Karpas-422 (cell line): ENCODE results near the gene DTNA. TPM values are rescaled to one million over a fixed set of nuclear protein-coding genes. Genes with fewer than 3 reads are reported as not detected.

ENCODE experiments used
- DNase-seq: peaks from one replicate; pipeline ENCODE4 v3.0.0-alpha.2; 2015
- H2AFZ ChIP-seq: fragments of 200-600 bp; sonication (generic); 2 replicates; pipeline ENCODE4 v1.6.1; 2014; ENCODE audit warnings: antibody characterized with exemption, low read length, mixed read lengths
- H3K27ac ChIP-seq: fragments of 200-600 bp; sonication (generic); 2 replicates; pipeline ENCODE4 v1.5.1; 2014; ENCODE audit warnings: mild to moderate bottlenecking, low read length, moderate library complexity
- H3K27me3 ChIP-seq: fragments of 200-600 bp; sonication (generic); 2 replicates; pipeline ENCODE4 v1.6.1; 2014; ENCODE audit warnings: low read length, mixed read lengths
- H3K36me3 ChIP-seq: fragments of 200-600 bp; sonication (generic); 2 replicates; pipeline ENCODE4 v1.6.1; 2014; ENCODE audit warnings: low read length, mixed read lengths; ENCODE audit not compliant: insufficient read depth
- H3K4me1 ChIP-seq: fragments of 200-600 bp; sonication (generic); 2 replicates; pipeline ENCODE4 v1.6.1; 2014; ENCODE audit warnings: mild to moderate bottlenecking, low read length, mixed read lengths
- H3K4me2 ChIP-seq: fragments of 200-600 bp; sonication (generic); 2 replicates; pipeline ENCODE4 v1.6.1; 2014; ENCODE audit warnings: low read length, low read depth, mild to moderate bottlenecking; ENCODE audit not compliant: poor library complexity, severe bottlenecking
- H3K4me3 ChIP-seq: fragments of 200-600 bp; sonication (generic); 2 replicates; pipeline ENCODE4 v1.5.1; 2014; ENCODE audit warnings: mild to moderate bottlenecking, antibody characterized with exemption, low read length, mixed read lengths
- H3K79me2 ChIP-seq: fragments of 200-600 bp; sonication (generic); 2 replicates; pipeline ENCODE4 v1.6.1; 2014; ENCODE audit warnings: mild to moderate bottlenecking, low read length, mixed read lengths
- H3K9ac ChIP-seq: fragments of 200-600 bp; sonication (generic); 2 replicates; pipeline ENCODE4 v1.6.0; 2014; ENCODE audit warnings: low read length
- H3K9me2 ChIP-seq: fragments of 200-600 bp; sonication (generic), shearing (Covaris generic); replicated peaks from 2 replicates; pipeline ENCODE4 v1.6.0; 2014; ENCODE audit warnings: mild to moderate bottlenecking, low read length, moderate library complexity; ENCODE audit not compliant: insufficient read depth
- H3K9me3 ChIP-seq: fragments of 300-700, 200-600 bp; sonication (generic); 2 replicates; pipeline ENCODE4 v1.6.1; 2014; ENCODE audit warnings: low read length, mixed read lengths
- H4K20me1 ChIP-seq: fragments of 200-600 bp; sonication (generic); 2 replicates; pipeline ENCODE4 v1.6.1; 2014; ENCODE audit warnings: mild to moderate bottlenecking, antibody characterized with exemption, low read length, low read depth; ENCODE audit not compliant: insufficient read depth
- total RNA-seq: library from RNA; depleted of rRNA; stranded (reverse); fragments of >200 nt; shearing (Covaris generic); gene quantifications from 2 replicates; pipeline ENCODE4 v1.2.3, GENCODE V29; 2014; ENCODE audit warnings: low replicate concordance

The DTNA gene
- total RNA-seq, 1 experiment from 2014 or later: not detected

- DNase-seq: no peak
- H3K36me3 ChIP-seq: no peaks in the 10 kb centered on the region
- H3K4me2 ChIP-seq: no peak overlapping the region
- no peaks in the 10 kb centered on the region for H3K9me2 ChIP-seq
- H3K79me2 ChIP-seq: no peaks in the 10 kb centered on the region
- no peak overlapping the region for H2AFZ ChIP-seq
- no peak overlapping the region for H3K27ac ChIP-seq
- no peak overlapping the region for H3K9ac ChIP-seq
- H3K4me3 ChIP-seq: no peak overlapping the region
- H3K9me3 ChIP-seq: no peaks in the 10 kb centered on the region
- H3K4me1 ChIP-seq: no peaks in the 10 kb centered on the region
- no peaks in the 10 kb centered on the region for H3K27me3 ChIP-seq
- H4K20me1 ChIP-seq: no peaks in the 10 kb centered on the region
Observed at GRCh38 chr18:34841891-34842290, 131.8 kb downstream of the DTNA start.

DNA sequence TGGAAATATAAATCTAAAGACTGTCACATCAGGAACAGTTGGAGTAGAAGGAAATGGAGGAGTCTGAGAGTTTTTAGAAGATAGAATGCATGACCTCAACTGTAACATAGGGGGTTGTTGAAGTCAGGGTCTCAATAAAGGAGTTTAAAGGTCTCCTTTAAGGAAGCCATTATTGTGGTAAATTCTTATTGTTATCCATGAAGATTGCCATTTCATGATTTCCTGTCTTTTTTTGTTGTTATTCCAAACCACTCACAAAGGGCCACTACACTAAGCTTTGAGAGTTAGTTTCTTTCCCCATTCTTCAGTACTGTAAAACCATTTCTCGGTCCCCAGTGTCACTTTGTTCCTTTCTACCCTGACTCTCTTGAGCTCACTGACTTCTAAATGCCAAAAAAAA, 134.0 kb downstream of the DTNA start:
- no peaks in the 10 kb centered on the region for H3K4me1 ChIP-seq
- H3K79me2 ChIP-seq: no peaks in the 10 kb centered on the region
- H3K4me2 ChIP-seq: no peak overlapping the region
- H3K27me3 ChIP-seq: no peaks in the 10 kb centered on the region
- H2AFZ ChIP-seq: no peak overlapping the region
- H3K9me2 ChIP-seq: no peaks in the 10 kb centered on the region
- H3K9ac ChIP-seq: no peak overlapping the region
- H3K4me3 ChIP-seq: no peak overlapping the region
- H4K20me1 ChIP-seq: no peaks in the 10 kb centered on the region
- H3K36me3 ChIP-seq: no peaks in the 10 kb centered on the region
- no peak for DNase-seq
- H3K27ac ChIP-seq: no peak overlapping the region
- no peaks in the 10 kb centered on the region for H3K9me3 ChIP-seq

- Histone ChIP-seq H3K9me3 (no peaks in the 10 kb centered on the region), H3K9ac (no peak overlapping the region), H3K79me2 (no peaks in the 10 kb centered on the region), H3K9me2 (no peaks in the 10 kb centered on the region), H2AFZ (no peak overlapping the region), H4K20me1 (no peaks in the 10 kb centered on the region), H3K27ac (no peak overlapping the region), H3K27me3 (no peaks in the 10 kb centered on the region), H3K4me1 (no peaks in the 10 kb centered on the region), H3K36me3 (no peaks in the 10 kb centered on the region), H3K4me3 (no peak overlapping the region), H3K4me2 (no peak overlapping the region)
- DNase-seq: no peak
Observed at GRCh38 chr18:34844732-34845459, 134.8 kb downstream of the DTNA start.

- no peaks in the 10 kb centered on the region for H3K79me2 ChIP-seq
- no peak overlapping the region for H2AFZ ChIP-seq
- no peak overlapping the region for H3K9ac ChIP-seq
- H3K27me3 ChIP-seq: no peaks in the 10 kb centered on the region
- H3K36me3 ChIP-seq: no peaks in the 10 kb centered on the region
- no peak overlapping the region for H3K4me2 ChIP-seq
- H4K20me1 ChIP-seq: no peaks in the 10 kb centered on the region
- no peaks in the 10 kb centered on the region for H3K4me1 ChIP-seq
- H3K27ac ChIP-seq: no peak overlapping the region
- H3K9me3 ChIP-seq: no peaks in the 10 kb centered on the region
- H3K9me2 ChIP-seq: no peaks in the 10 kb centered on the region
- no peak overlapping the region for H3K4me3 ChIP-seq
- no peak for DNase-seq
Observed at GRCh38 chr18:34847408-34847807, 137.3 kb downstream of the DTNA start.

DNA sequence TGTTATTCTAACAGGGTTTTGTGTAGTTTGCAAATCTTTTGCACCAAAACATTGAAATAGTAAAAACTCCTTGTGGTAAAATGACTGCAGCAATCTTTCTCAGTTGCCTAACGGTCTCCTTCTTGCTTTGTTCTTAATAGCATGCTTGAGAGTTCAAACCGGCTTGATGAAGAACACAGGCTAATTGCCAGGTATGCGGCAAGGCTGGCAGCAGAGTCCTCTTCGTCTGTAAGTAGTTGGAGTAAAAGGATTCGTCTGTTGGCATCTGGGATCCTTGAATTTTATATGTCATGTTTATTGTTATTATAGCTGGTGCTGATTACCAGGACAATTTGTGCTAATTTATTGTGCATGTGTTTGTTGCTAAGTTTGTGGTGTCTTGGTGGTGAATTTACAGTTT, 138.1 kb downstream of the DTNA start:
- H3K4me3 ChIP-seq: no peak overlapping the region
- no peaks in the 10 kb centered on the region for H3K4me1 ChIP-seq
- no peak overlapping the region for H3K27ac ChIP-seq
- DNase-seq: no peak
- H3K9me2 ChIP-seq: no peaks in the 10 kb centered on the region
- no peak overlapping the region for H3K9ac ChIP-seq
- H2AFZ ChIP-seq: no peak overlapping the region
- no peaks in the 10 kb centered on the region for H3K27me3 ChIP-seq
- H3K36me3 ChIP-seq: no peaks in the 10 kb centered on the region
- H4K20me1 ChIP-seq: no peaks in the 10 kb centered on the region
- no peak overlapping the region for H3K4me2 ChIP-seq
- H3K79me2 ChIP-seq: no peaks in the 10 kb centered on the region
- no peaks in the 10 kb centered on the region for H3K9me3 ChIP-seq

GRCh38 chr18:34848695-34849094, 138.6 kb downstream of the DTNA start:
- H3K9me2 ChIP-seq: no peaks in the 10 kb centered on the region
- no peaks in the 10 kb centered on the region for H3K4me1 ChIP-seq
- DNase-seq: no peak
- no peaks in the 10 kb centered on the region for H3K27me3 ChIP-seq
- no peaks in the 10 kb centered on the region for H4K20me1 ChIP-seq
- H2AFZ ChIP-seq: no peak overlapping the region
- no peak overlapping the region for H3K27ac ChIP-seq
- no peak overlapping the region for H3K4me2 ChIP-seq
- H3K36me3 ChIP-seq: no peaks in the 10 kb centered on the region
- no peak overlapping the region for H3K4me3 ChIP-seq
- no peaks in the 10 kb centered on the region for H3K79me2 ChIP-seq
- H3K9me3 ChIP-seq: no peaks in the 10 kb centered on the region
- H3K9ac ChIP-seq: no peak overlapping the region

DNA sequence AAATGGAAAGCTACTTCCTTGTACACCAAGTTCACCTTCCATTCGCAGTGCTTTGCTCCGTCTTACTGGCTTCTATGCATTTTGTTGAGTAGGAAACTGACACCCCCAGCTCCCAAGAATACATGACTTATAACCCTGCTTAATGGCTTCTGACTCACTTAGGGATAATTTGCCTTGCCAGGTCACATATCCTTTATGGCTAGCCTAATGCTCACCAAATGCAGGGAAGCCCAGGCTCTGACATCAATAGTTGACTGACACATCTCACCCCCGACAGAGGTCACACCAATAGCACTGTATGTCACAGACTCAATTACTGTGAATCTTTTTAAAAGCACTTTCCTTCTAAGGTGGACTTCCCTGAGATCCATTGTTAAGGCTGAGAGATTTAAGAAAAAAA, 147.2 kb downstream of the DTNA start:
- H3K79me2 ChIP-seq: no peaks in the 10 kb centered on the region
- no peaks in the 10 kb centered on the region for H4K20me1 ChIP-seq
- H3K4me2 ChIP-seq: no peak overlapping the region
- H3K36me3 ChIP-seq: no peaks in the 10 kb centered on the region
- H3K27ac ChIP-seq: no peak overlapping the region
- no peak overlapping the region for H3K4me3 ChIP-seq
- H3K27me3 ChIP-seq: no peaks in the 10 kb centered on the region
- no peak overlapping the region for H3K9ac ChIP-seq
- no peaks in the 10 kb centered on the region for H3K9me3 ChIP-seq
- H2AFZ ChIP-seq: no peak overlapping the region
- H3K9me2 ChIP-seq: no peaks in the 10 kb centered on the region
- no peak for DNase-seq
- peaks cover 5% of the 10 kb centered on the region for H3K4me1 ChIP-seq

DNA sequence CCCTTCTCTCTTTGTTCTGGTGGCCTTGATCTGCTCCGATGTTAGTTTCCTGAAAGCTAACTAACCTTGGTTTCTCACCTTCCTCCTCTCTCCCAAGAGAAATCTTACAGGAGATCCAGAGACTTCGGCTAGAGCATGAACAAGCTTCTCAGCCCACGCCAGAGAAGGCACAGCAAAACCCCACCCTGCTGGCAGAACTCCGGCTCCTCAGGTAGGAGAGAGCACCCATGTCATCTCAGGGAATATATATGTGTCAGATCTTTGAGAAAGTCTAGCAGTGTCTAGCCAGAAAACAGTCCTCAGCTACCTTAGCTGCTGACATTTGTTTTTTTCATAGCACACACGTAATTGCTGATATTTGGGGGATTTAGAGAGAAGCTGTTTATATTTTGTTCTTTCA, 148.1 kb downstream of the DTNA start:
- H3K9ac ChIP-seq: no peak overlapping the region
- H3K9me2 ChIP-seq: no peaks in the 10 kb centered on the region
- no peak overlapping the region for H2AFZ ChIP-seq
- no peaks in the 10 kb centered on the region for H3K36me3 ChIP-seq
- H4K20me1 ChIP-seq: no peaks in the 10 kb centered on the region
- no peak overlapping the region for H3K4me3 ChIP-seq
- no peak for DNase-seq
- H3K4me2 ChIP-seq: no peak overlapping the region
- peaks cover 5% of the 10 kb centered on the region for H3K4me1 ChIP-seq
- H3K9me3 ChIP-seq: no peaks in the 10 kb centered on the region
- no peak overlapping the region for H3K27ac ChIP-seq
- H3K27me3 ChIP-seq: no peaks in the 10 kb centered on the region
- H3K79me2 ChIP-seq: no peaks in the 10 kb centered on the region
